ENCODE results near the gene FGFRL1.

GRCh38 chr4:1069394-1069793 is 58.0 kb downstream of the FGFRL1 start:
- TF ChIP-seq EZH2 (IDR thresholded peaks at IDR 0.05; ENCODE audit: insufficient read depth, poor library complexity, severe bottlenecking) = no peak
- TF ChIP-seq EZH2phosphoT487 (IDR thresholded peaks at IDR 0.05; ENCODE audit: insufficient read depth, low read depth) = no peak

All from GM23248 (cell line).